Inferior parietal cortex (tissue), 1 donor: ENCODE data around the gene RHEB.

Experiments used
- DNase-seq: peaks from one replicate; pipeline ENCODE4 v3.0.0-alpha.2; 2016; ENCODE audit errors: extremely low spot score

The RHEB gene

GRCh38 chr7:151448261-151449252 lies 71.1 kb downstream of the RHEB start:
- DNase-seq: peak; percentile 45

- DNase-seq: no peak
Measured at GRCh38 chr7:151447901-151448260, 71.8 kb downstream of the RHEB start.

- no peak for DNase-seq
Measured at GRCh38 chr7:151447312-151447711, 72.4 kb downstream of the RHEB start.

- DNase-seq: no peak
Measured at GRCh38 chr7:151446412-151446811, 73.3 kb downstream of the RHEB start.

- DNase-seq: no peak
Measured at GRCh38 chr7:151444632-151445031, 75.1 kb downstream of the RHEB start.

GRCh38 chr7:151442776-151443496 lies 76.8 kb downstream of the RHEB start:
- no peak for DNase-seq

GRCh38 chr7:151440799-151441445 lies 78.8 kb downstream of the RHEB start:
- DNase-seq: no peak

- no peak for DNase-seq
Measured at GRCh38 chr7:151439855-151440798, 79.6 kb downstream of the RHEB start, which contains the start of gene CRYGN. Gene CRYGN (minus strand): TSS chr7:151440141. CDS start chr7:151439917, 224 bp downstream.

- DNase-seq: no peak
Measured at GRCh38 chr7:151438864-151439601, 80.7 kb downstream of the RHEB start.

- DNase-seq: no peak
Measured at GRCh38 chr7:151437866-151438516, 81.7 kb downstream of the RHEB start.

- DNase-seq: no peak
Measured at GRCh38 chr7:151437159-151437553, 82.5 kb downstream of the RHEB start.

GRCh38 chr7:151436446-151437158 lies 83.1 kb downstream of the RHEB start:
- DNase-seq: no peak

- no peak for DNase-seq
Measured at GRCh38 chr7:151435971-151436370, 83.7 kb downstream of the RHEB start.

- no peak for DNase-seq
Measured at GRCh38 chr7:151435103-151435916, 84.4 kb downstream of the RHEB start.

- DNase-seq: no peak
Measured at GRCh38 chr7:151434549-151434948, 85.1 kb downstream of the RHEB start.

- DNase-seq: no peak
Measured at GRCh38 chr7:151433721-151434400, 85.8 kb downstream of the RHEB start.

- DNase-seq: no peak
Measured at GRCh38 chr7:151432658-151433521, 86.8 kb downstream of the RHEB start.
